T1000 (cell line): Measurements from ENCODE around the gene TUSC2.

ENCODE experiments used
- DNase-seq: peaks from one replicate; lab custom pipeline; 2025; ENCODE audit warnings: mixed read lengths; lab: John Stamatoyannopoulos, UW

TUSC2 gene

GRCh38 chr3:50354186-50354764 lies 26.3 kb upstream of the TUSC2 start:
- DNase-seq: no peak

- no peak for DNase-seq
Observed at GRCh38 chr3:50353245-50354004, 25.4 kb upstream of the TUSC2 start.

- no peak for DNase-seq
Observed at GRCh38 chr3:50352781-50353180, 24.8 kb upstream of the TUSC2 start.

- no peak for DNase-seq
Observed at GRCh38 chr3:50351323-50351697, 23.3 kb upstream of the TUSC2 start.

GRCh38 chr3:50350527-50351322 lies 22.7 kb upstream of the TUSC2 start, which contains the start of the genes CYB561D2 and NPRL2:
Gene CYB561D2, plus strand, starts transcription at chr3:50350862. Its CDS starts 572 bp downstream, at chr3:50351434.
Gene NPRL2, minus strand, starts transcription at chr3:50350775. Its CDS starts 123 bp downstream, at chr3:50350652.
- DNase-seq: peak; percentile 94

- no peak for DNase-seq
Observed at GRCh38 chr3:50350213-50350526, 22.1 kb upstream of the TUSC2 start.

- DNase-seq: peak; percentile 72
Observed at GRCh38 chr3:50347187-50347813, 19.3 kb upstream of the TUSC2 start.

- DNase-seq: peak; percentile 70
Observed at GRCh38 chr3:50345586-50346234, 17.7 kb upstream of the TUSC2 start, which contains the start of gene ZMYND10. Gene ZMYND10, minus strand, starts transcription at chr3:50345732. Its CDS starts 153 bp downstream, at chr3:50345579.

- DNase-seq: no peak
Observed at GRCh38 chr3:50345008-50345407, 17.0 kb upstream of the TUSC2 start.

GRCh38 chr3:50342813-50343633 lies 15.0 kb upstream of the TUSC2 start:
- no peak for DNase-seq

- DNase-seq: no peak
Observed at GRCh38 chr3:50341996-50342650, 14.1 kb upstream of the TUSC2 start.

GRCh38 chr3:50341537-50341936 lies 13.5 kb upstream of the TUSC2 start:
- DNase-seq: no peak

GRCh38 chr3:50340448-50341329 lies 12.7 kb upstream of the TUSC2 start, which contains the start of gene RASSF1:
Gene RASSF1, minus strand, starts transcription at chr3:50340836. Its CDS starts 31 bp downstream, at chr3:50340805.
- no peak for DNase-seq

GRCh38 chr3:50340147-50340447 lies 12.1 kb upstream of the TUSC2 start:
- no peak for DNase-seq

GRCh38 chr3:50339485-50340146 lies 11.6 kb upstream of the TUSC2 start:
- no peak for DNase-seq

GRCh38 chr3:50338965-50339364 lies 10.9 kb upstream of the TUSC2 start:
- no peak for DNase-seq

GRCh38 chr3:50337175-50337861 lies 9.3 kb upstream of the TUSC2 start:
- peak; percentile 98 for DNase-seq

GRCh38 chr3:50336452-50337174 lies 8.6 kb upstream of the TUSC2 start:
- no peak for DNase-seq
